GM13977 (cell line): ENCODE data around the gene ABCB6.

Experiments
- DNase-seq: peaks from one replicate; pipeline ENCODE4 v3.0.0; 2012; ENCODE audit warnings: low spot score
- in situ Hi-C: fragments of 300-500 bp; cut with MboI; formaldehyde crosslinking; loops from one replicate; pipeline ENCODE4 v1.12.0; 2022; ENCODE audit warnings: low sequenced_read_pairs, low pct_unique_long_range_greater_than_20kb, mixed read lengths, inconsistent platforms; ENCODE audit not compliant: unreplicated experiment
- TF ChIP-seq, protein P1 (sequence below): IDR thresholded peaks from 2 replicates; pipeline ENCODE4 v1.5.1; 2012; ENCODE audit warnings: mild to moderate bottlenecking, control low read depth; ENCODE audit not compliant: insufficient read depth; ENCODE audit errors: extremely low read depth, missing control alignments

ABCB6 gene

DNA sequence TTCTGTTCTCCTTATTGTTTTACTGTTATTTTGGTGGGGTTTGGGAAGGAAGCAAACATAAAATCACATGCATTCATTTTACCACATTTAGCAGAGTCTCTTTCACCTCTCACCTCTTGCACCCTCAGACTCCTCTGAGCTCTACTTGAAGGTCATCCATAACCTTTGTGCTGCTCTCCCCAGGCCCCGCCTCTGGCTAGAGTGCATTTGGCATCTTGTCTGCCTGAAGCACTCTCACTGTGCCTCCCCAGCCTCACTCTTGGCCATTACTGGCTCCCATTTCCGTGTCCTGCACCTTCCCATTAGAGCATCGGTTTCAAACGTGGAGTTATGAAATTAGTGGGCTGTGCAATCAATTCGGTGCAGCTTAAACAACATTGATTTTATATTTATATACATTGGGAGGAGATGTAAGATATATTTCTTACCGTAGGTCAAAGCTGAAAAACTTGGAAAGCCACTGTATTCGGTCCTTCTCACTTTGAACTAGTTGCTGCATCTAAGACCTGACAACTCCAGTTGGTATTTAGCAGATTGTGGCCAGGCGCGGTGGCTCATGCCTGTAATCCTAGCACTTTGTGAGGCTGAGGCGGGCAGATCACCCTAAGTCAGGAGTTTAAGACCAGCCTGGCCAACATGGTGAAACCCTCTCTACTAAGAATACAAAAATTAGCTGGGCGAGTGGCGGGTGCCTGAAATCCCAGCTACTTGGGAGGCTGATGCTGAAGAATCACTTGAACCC is 19.1 kb downstream of the ABCB6 start:
- in situ Hi-C loops = no loop called here
- DNase-seq = no peak
- TF ChIP-seq, protein P1, sequence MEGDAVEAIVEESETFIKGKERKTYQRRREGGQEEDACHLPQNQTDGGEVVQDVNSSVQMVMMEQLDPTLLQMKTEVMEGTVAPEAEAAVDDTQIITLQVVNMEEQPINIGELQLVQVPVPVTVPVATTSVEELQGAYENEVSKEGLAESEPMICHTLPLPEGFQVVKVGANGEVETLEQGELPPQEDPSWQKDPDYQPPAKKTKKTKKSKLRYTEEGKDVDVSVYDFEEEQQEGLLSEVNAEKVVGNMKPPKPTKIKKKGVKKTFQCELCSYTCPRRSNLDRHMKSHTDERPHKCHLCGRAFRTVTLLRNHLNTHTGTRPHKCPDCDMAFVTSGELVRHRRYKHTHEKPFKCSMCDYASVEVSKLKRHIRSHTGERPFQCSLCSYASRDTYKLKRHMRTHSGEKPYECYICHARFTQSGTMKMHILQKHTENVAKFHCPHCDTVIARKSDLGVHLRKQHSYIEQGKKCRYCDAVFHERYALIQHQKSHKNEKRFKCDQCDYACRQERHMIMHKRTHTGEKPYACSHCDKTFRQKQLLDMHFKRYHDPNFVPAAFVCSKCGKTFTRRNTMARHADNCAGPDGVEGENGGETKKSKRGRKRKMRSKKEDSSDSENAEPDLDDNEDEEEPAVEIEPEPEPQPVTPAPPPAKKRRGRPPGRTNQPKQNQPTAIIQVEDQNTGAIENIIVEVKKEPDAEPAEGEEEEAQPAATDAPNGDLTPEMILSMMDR = no peak

DNA sequence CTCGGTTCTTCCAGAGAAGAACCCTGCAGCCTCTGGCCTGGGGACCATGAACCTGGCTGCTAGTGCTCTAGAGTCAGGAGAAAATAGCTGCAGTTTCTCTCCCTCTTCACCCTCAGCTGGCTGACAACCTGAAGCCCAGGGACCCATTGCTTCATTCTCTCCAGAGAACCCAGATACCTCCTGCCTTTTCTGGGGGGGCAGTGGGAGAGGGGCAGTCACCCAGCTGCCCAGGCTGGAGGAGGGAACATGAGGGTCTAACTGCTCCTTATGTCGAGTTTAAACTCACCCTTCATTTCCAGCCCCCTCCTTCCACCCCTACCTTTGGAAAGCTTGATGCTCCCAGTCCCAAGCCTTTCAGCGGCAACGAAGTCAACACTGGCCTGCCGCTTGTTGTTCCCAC is 19.8 kb downstream of the ABCB6 start:
- TF ChIP-seq, protein P1 = no peak

DNA sequence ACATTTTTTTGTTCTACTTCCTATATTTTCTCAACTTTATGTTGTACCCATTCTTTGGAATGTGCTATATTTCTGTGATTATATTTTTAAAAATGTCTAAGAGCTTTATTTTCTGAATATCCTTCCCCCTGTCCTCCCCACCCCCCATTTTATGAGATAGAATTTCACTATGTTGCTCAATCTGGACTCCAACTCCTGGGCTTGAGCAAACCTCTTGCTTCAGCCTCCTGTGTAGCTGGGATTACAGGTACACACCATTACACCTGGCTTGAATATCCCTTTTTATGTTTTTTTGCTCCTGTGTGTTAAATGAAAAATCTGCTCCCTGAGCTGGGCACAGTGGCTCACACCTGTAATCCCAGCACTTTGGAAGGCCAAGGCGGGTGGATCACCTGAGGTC is 21.4 kb downstream of the ABCB6 start:
- in situ Hi-C loops = no loop called here
- DNase-seq = no peak
- TF ChIP-seq, protein P1 = no peak

More for the DNA sequence above, 19.8 kb downstream of the ABCB6 start:
- DNase-seq = no peak
- in situ Hi-C loops = no loop called here

DNA sequence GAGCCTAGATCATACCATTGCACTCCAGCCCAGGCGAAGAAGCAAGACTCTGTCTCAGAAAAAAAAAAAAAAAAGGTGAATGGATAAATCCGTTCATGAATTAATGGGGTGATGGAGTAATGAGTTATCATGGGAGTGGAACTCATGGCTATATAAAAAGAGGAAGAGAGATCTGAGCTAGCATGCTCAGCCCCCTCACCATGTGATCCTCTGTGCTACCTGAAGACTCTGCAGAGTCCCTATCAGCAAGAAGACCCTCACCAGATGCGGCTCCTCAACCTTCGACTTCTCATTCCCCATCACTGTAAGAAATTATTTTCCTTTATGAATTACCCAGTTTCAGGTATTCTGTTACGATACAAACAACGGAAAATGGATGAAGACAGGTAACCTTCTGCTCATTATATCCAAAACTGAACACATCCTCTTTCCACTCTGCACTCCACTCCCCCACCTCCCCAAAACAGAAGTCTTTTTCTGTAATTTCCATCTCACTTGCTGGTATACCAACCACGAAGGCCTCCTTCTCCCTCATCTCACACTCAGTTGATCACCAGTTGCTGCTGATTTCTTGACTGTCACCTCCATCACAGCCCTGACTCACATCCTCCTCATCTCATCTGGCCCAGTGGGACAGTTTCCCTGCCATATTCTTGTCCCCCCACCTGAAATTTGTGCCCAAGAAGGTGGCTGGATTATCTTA is 31.9 kb downstream of the ABCB6 start:
- in situ Hi-C loops = no loop called here
- TF ChIP-seq, protein P1 = no peak
- DNase-seq = no peak

DNA sequence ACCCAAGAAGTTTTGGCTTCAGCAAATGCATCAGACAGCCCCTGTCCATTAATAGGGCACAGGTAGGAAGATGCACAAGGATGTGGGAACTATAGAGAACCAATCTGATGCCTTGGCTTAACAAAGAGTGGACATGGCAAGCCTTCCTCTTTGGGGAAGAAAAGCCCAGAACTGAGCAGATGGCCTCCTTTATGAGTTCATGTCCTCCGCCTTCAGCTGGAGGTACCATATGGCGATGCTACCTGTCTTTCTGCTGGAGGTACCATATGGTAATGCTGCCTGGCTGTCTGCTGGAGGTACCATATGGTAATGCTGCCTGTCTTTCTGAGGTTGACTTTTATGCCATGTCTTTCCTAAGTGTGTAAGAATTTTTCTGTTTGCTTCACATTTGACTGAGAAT is 34.6 kb downstream of the ABCB6 start:
- DNase-seq = no peak
- TF ChIP-seq, protein P1 = no peak

DNA sequence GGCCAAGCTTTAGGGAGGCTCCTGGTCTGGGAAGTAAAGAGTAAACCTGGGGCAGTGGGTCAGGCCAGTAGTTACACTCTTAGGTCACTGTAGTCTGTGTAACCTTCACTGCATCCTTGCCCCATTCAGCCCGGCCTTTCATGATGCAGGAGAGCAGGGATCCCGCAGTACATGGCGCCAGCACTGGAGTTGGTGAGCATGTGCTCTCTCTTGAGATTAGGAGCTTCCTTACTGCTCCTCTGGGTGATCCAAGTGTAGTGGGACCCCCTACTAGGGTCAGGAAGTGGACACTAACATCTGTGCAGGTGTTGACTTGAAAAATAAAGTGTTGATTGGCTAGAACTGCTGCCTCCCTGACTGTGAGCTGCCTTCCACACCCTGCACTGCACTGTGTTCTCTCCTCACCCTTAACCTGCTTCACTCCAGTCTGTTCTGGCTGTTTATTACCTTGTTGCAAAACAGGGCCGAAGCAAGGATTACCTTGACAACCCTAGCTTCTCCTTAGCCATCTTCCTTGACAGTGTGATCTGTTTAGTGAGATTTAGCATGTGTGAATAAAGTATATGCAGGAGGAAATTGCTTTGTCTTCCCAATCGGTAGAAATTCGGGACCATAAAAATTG is 35.5 kb downstream of the ABCB6 start:
- in situ Hi-C loops = no loop called here
- no peak for DNase-seq
- TF ChIP-seq, protein P1 = no peak

More for the DNA sequence above, 34.6 kb downstream of the ABCB6 start:
- in situ Hi-C loops = no loop called here
